Naive thymus-derived CD4-positive, alpha-beta T cell (primary cell): ENCODE data around the gene NUDT3. TPM values are rescaled to one million over a fixed set of nuclear protein-coding genes. Genes with fewer than 3 reads are reported as not detected.
"Not testable (repeated sequence)": the region's sequence is repeated elsewhere in the genome, so short reads cannot be mapped to it uniquely, and the experiment has no call there.

Source experiments
- ATAC-seq: fragments of 150-1000 bp; cut with Tn5 transposase; 2 replicates; pipeline ENCODE4 v1.10.0; 2021; ENCODE audit warnings: mild to moderate bottlenecking, moderate library complexity
- CTCF ChIA-PET: fragments of 350-600 bp; sonication (Branson Sonifier 250); formaldehyde crosslinking; loops from one replicate; lab custom pipeline; 2021; ENCODE audit warnings: antibody characterized with exemption; lab: Charles Lee
- POLR2A ChIA-PET: fragments of 350-600 bp; sonication (Branson Sonifier 250); formaldehyde crosslinking; loops from one replicate; lab custom pipeline; 2021; ENCODE audit warnings: antibody characterized with exemption, inconsistent platforms; lab: Charles Lee
- DNase-seq, 9 donors: peaks; one replicate each; pipeline versions ENCODE4 v3.0.0 to v3.0.0-alpha.2; 2020 to 2022; ENCODE audit warnings: mixed read lengths in 1 of 9
- H3K27ac ChIP-seq: one replicate; pipeline ENCODE4 v1.7.0; 2013; ENCODE audit warnings: mild to moderate bottlenecking, low read depth, low read length, moderate library complexity
- H3K27me3 ChIP-seq, 2 donors: one replicate each; pipeline ENCODE4 v1.7.0; 2013; ENCODE audit warnings: low read length in 2 of 2, mild to moderate bottlenecking in 2 of 2, moderate library complexity in 2 of 2; ENCODE audit not compliant: control insufficient read depth in 2 of 2, insufficient read depth in 2 of 2
- H3K36me3 ChIP-seq, 3 experiments: 1 replicate in 2 of 3; 2 replicates in 1 of 3; pipeline ENCODE4 v1.7.0; 2013; ENCODE audit warnings: low read length in 3 of 3, mild to moderate bottlenecking in 3 of 3, moderate library complexity in 1 of 3; ENCODE audit not compliant: insufficient read depth in 3 of 3, control insufficient read depth in 2 of 3
- H3K4me1 ChIP-seq, 2 donors: one replicate each; pipeline ENCODE4 v1.7.0; 2013; ENCODE audit warnings: low read length in 2 of 2, mild to moderate bottlenecking in 2 of 2, moderate library complexity in 1 of 2; ENCODE audit not compliant: control insufficient read depth in 2 of 2, insufficient read depth in 2 of 2
- H3K4me3 ChIP-seq: 2 replicates; pipeline ENCODE4 v1.7.0; 2013; ENCODE audit warnings: mild to moderate bottlenecking, low read length
- H3K9me3 ChIP-seq, 3 experiments: 1 replicate in 2 of 3; 2 replicates in 1 of 3; pipeline ENCODE4 v1.7.0; 2013; ENCODE audit warnings: low read length in 3 of 3; ENCODE audit not compliant: control insufficient read depth in 2 of 3
- H3K27ac Mint-ChIP-seq, 9 donors: one replicate each; pipeline ENCODE4 v1.8.0; 2020 to 2022; ENCODE audit warnings: mixed read lengths in 9 of 9, mild to moderate bottlenecking in 8 of 9, moderate library complexity in 5 of 9, inconsistent platforms in 2 of 9
- H3K27me3 Mint-ChIP-seq, 5 donors: one replicate each; pipeline ENCODE4 v1.8.0; 2021 to 2022; ENCODE audit warnings: mixed read lengths in 5 of 5, mild to moderate bottlenecking in 1 of 5
- H3K36me3 Mint-ChIP-seq, 5 donors: one replicate each; pipeline ENCODE4 v1.8.0; 2020 to 2022; ENCODE audit warnings: mixed read lengths in 5 of 5, mild to moderate bottlenecking in 3 of 5, inconsistent platforms in 1 of 5
- H3K4me1 Mint-ChIP-seq, 7 donors: one replicate each; pipeline ENCODE4 v1.8.0; 2020 to 2022; ENCODE audit warnings: mixed read lengths in 7 of 7, mild to moderate bottlenecking in 3 of 7, inconsistent platforms in 1 of 7
- H3K4me3 Mint-ChIP-seq, 10 donors: one replicate each; pipeline ENCODE4 v1.8.0; 2020 to 2022; ENCODE audit warnings: mild to moderate bottlenecking in 10 of 10, mixed read lengths in 10 of 10, moderate library complexity in 6 of 10, inconsistent platforms in 2 of 10
- H3K9me3 Mint-ChIP-seq, 11 donors: one replicate each; pipeline ENCODE4 v1.8.0; 2020 to 2022; ENCODE audit warnings: mixed read lengths in 11 of 11, mild to moderate bottlenecking in 4 of 11, inconsistent platforms in 1 of 11, moderate library complexity in 1 of 11
- intact Hi-C, 2 donors: fragments of 100-400 bp; cut with micrococcal nuclease; formaldehyde crosslinking; loops; one replicate each; pipeline ENCODE4 v1.15.1; 2023
- polyA plus RNA-seq, 2 donors: library from polyadenylated mRNA; unstranded; fragments of 300-500 nt; fragmentation: Illumina TruSeq; gene quantifications; one replicate each; pipeline ENCODE4 v1.2.3, GENCODE V29; 2021
- total RNA-seq, 6 experiments: library from RNA in 5 of 6; stranded (reverse) in 5 of 6; gene quantifications; 1 replicate in 5 of 6; 2 replicates in 1 of 6; pipeline ENCODE4 v1.2.3 and lab custom pipeline; 2021 to 2026

The NUDT3 gene
- total and polyA plus RNA-seq, 7 experiments from 2014 or later, result 10.4 to 29.7 (median 23.4) TPM

DNA sequence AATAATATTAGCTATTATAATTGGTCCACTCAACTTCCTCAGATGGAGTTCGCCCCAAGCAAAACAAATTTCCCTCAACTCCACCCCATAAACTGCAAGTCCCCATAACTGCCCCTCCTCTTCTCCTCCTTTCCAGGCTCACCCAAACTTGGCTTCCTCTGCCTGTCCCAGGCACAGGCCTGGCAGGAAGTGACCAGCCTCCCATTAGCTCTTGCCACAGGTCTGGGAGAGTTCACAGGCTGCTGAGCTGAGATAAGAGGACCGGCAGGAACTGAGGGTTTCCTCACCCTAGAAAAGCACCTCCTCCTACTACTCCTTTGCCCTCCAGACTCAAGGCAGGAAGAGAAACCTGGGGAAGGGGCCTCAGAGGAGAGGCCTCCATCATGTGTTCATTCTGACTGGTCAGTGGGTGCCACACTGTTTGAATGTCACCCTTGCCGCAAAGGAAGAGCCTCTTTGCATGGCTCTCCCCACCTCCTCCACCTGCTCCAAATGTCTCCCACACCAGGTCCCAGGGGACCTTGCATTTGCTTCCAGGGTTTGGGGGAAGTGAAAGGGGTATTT is 119.1 kb downstream of the NUDT3 start:
- Mint-ChIP-seq H3K36me3 (peaks cover 0 to 2% (median 0%) of the 10 kb centered on the region in 5 donors), H3K27ac (peak overlapping the region in 1 of 9 donors; percentile 20), H3K4me1 (peaks cover 0 to 17% (median 0%) of the 10 kb centered on the region in 7 donors), H3K4me3 (no peak overlapping the region), H3K27me3 (no peaks in the 10 kb centered on the region), H3K9me3 (no peaks in the 10 kb centered on the region)
- ATAC-seq, result peak; percentile 59
- ChIA-PET POLR2A (no interaction called here), CTCF (no interaction called here)
- no peaks in the 10 kb centered on the region for H3K9me3 ChIP-seq
- no peak for DNase-seq
- no peaks in the 10 kb centered on the region for H3K4me1 ChIP-seq
- no peak overlapping the region for H3K27ac ChIP-seq
- no peak overlapping the region for H3K4me3 ChIP-seq
- intact Hi-C loops, result no loop called here
- no peaks in the 10 kb centered on the region for H3K36me3 ChIP-seq
- no peaks in the 10 kb centered on the region for H3K27me3 ChIP-seq

DNA sequence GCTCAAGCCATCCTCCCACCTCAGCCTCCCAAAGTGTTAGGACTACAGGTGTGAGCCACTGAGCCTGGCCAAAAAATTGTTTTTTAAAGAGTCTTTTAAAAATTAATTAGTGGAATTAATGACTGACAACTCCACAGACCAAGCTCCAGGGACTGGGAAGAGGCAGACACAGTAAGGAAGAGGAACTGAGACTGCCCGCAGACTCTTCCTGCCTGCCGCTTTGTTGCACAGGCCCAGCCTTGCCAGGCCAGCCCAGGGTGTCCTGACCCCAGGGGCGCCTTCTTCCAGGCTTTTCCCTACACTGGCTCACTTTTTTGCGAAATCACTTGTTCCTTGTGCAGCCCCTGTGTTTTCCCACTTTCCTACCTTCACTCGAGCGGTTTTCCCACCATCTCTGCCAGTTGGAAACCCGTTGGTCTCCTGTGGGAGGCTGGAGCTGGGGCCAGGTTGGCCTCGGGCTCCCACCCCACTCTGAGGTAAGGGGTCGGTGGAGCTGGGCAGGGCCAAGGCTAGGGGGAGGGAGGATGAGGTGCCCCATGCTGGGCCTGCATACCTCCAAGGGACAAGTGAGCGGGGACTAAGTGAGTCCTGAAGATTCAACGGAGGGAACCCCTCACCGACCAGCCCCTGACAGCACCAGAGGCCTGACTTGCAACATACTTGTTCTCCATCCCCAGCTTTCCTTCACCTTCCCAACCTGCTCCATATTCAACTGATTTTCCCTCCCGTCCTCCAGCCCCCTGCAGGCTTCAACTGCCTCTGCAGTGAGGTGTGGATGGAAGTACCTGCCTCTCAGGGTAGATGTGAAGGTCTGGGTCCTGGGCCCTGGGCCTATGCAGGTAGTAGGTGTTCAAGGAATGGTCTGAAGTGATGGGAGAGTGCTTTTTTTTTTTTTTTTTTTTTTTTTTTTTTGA is 120.2 kb downstream of the NUDT3 start:
- ATAC-seq (peak; percentile 70), DNase-seq (no peak)
- ChIA-PET POLR2A (no interaction called here), CTCF (no interaction called here)
- intact Hi-C loops, result no loop called here
- no peak overlapping the region for H3K27ac Mint-ChIP-seq
- H3K4me3 ChIP-seq, result no peak overlapping the region
- peaks cover 0 to 12% (median 0%) of the 10 kb centered on the region in 7 donors for H3K4me1 Mint-ChIP-seq
- no peaks in the 10 kb centered on the region for H3K9me3 ChIP-seq
- H3K36me3 ChIP-seq, result no peaks in the 10 kb centered on the region
- no peak overlapping the region for H3K27ac ChIP-seq
- H3K4me3 Mint-ChIP-seq, result no peak overlapping the region
- no peaks in the 10 kb centered on the region for H3K27me3 Mint-ChIP-seq
- no peaks in the 10 kb centered on the region for H3K27me3 ChIP-seq
- no peaks in the 10 kb centered on the region for H3K36me3 Mint-ChIP-seq
- H3K4me1 ChIP-seq, result no peaks in the 10 kb centered on the region
- no peaks in the 10 kb centered on the region for H3K9me3 Mint-ChIP-seq

DNA sequence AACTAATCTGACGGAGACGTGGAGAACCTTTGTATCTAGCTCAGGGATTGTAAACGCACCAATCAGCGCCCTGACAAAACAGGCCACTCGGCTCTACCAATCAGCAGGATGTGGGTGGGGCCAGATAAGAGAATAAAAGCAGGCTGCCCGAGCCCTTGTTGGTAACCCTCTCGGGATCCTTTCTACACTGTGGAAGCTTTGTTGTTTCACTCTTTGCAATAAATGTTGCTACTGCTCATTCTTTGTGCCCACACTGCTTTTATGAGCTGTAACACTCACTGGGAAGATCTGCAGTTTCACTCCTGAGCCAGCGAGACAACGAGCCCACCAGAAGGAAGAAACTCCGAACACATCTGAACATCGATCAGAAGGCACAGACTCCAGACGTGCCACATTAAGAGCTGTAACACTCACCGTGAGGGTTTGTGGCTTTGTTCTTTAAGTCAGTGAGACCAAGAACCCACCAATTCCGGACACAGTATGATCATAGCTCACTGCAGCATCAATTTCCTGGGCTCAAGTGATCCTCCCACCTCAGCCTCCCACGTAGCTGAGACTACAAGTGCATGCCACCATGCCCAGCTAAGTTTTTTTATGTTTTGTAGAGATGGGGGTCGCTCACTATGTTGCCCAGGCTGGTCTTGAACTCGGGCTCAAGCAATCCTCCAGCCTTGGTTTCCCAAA is 122.7 kb downstream of the NUDT3 start:
- Mint-ChIP-seq H3K27ac (peak overlapping the region in 1 of 9 donors; percentile 78), H3K4me3 (peak overlapping the region in 2 of 10 donors; percentile 37 to 47)
- CTCF ChIA-PET, H3K9me3 Mint-ChIP-seq, H3K4me1 ChIP-seq, H3K27ac ChIP-seq, H3K27me3 ChIP-seq, ATAC-seq, intact Hi-C loops, H3K27me3 Mint-ChIP-seq, H3K9me3 ChIP-seq, H3K36me3 ChIP-seq, H3K4me3 ChIP-seq, DNase-seq, H3K4me1 Mint-ChIP-seq, POLR2A ChIA-PET, H3K36me3 Mint-ChIP-seq: not testable (repeated sequence)

DNA sequence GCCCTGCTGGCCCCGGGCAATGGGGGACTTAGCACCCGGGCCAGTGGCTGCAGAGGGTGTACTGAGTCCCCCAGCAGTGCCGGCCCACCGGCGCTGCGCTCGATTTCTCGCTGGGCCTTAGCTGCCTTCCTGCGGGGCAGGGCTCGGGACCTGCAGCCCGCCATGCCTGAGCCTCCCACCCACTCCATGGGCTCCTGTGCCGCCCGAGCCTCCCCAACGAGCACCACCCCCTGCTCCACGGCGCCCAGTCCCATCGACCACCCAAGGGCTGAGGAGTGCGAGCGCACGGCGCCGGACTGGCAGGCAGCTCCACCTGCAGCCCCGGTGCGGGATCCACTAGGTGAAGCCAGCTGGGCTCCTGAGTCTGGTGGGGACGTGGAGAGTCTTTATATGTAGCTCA is 123.3 kb downstream of the NUDT3 start:
- H3K4me3 Mint-ChIP-seq, DNase-seq, H3K36me3 ChIP-seq, H3K27ac ChIP-seq, CTCF ChIA-PET, H3K27me3 ChIP-seq, intact Hi-C loops, H3K4me3 ChIP-seq, H3K27ac Mint-ChIP-seq, H3K4me1 ChIP-seq, H3K9me3 ChIP-seq, POLR2A ChIA-PET, ATAC-seq, H3K36me3 Mint-ChIP-seq, H3K9me3 Mint-ChIP-seq, H3K4me1 Mint-ChIP-seq, H3K27me3 Mint-ChIP-seq: not testable (repeated sequence)

DNA sequence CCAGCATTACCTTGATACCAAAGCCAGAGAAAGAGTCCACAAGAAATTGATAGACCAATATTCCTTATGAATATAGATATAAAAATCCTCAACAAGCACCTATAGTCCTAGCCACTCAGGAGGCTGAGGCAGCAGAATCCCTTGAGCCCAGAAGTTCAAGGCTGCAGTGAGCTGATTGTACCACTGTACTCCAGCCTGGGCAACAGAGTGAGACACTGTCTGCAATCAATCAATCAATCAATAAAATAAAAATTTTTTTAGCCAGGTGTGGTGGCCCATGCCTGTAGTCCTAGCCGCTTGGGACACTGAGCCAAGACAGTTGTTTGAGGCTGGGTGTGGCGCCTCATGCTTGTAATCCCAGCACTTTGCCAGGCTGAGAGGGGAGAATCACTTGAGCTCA is 124.7 kb downstream of the NUDT3 start:
- Mint-ChIP-seq H3K27me3 (no peaks in the 10 kb centered on the region), H3K27ac (no peak overlapping the region), H3K4me3 (no peak overlapping the region), H3K36me3 (peaks cover 0 to 8% (median 4%) of the 10 kb centered on the region in 5 donors), H3K4me1 (no peaks in the 10 kb centered on the region), H3K9me3 (peaks cover 0 to 8% (median 2%) of the 10 kb centered on the region in 11 donors)
- Histone ChIP-seq H3K36me3 (no peaks in the 10 kb centered on the region), H3K4me3 (no peak overlapping the region), H3K9me3 (no peaks in the 10 kb centered on the region), H3K4me1 (no peaks in the 10 kb centered on the region), H3K27ac (no peak overlapping the region), H3K27me3 (no peaks in the 10 kb centered on the region)
- intact Hi-C loops, result no loop called here
- ATAC-seq, result no peak
- ChIA-PET POLR2A (no interaction called here), CTCF (no interaction called here)
- no peak for DNase-seq

DNA sequence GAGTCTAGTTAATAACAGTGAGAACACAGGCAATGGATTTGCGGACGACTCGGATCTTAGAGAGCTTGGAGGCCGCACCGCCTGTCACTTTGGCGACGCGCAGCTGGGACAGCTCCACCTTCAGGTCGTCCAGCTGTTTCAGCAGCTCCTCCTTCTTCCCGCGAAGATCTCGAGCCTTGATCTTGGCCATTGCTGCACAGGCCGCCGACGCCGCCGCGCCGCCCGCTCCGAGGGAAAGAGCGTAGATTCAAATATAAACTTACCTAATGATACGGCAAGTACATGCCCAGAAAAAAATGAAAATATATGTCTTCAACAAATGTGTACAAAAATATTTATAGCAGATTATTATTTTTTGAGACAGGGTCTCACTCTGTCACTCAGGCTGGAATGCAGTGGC is 129.0 kb downstream of the NUDT3 start:
- H3K27ac ChIP-seq, POLR2A ChIA-PET, ATAC-seq, H3K4me1 Mint-ChIP-seq, H3K4me3 Mint-ChIP-seq, H3K27me3 ChIP-seq, H3K36me3 ChIP-seq, intact Hi-C loops, CTCF ChIA-PET, H3K27ac Mint-ChIP-seq, H3K9me3 ChIP-seq, H3K4me3 ChIP-seq, DNase-seq, H3K27me3 Mint-ChIP-seq, H3K4me1 ChIP-seq: not testable (repeated sequence)
- peaks cover 0 to 11% (median 7%) of the 10 kb centered on the region in 5 donors for H3K36me3 Mint-ChIP-seq
- peaks cover 0 to 11% (median 2%) of the 10 kb centered on the region in 11 donors for H3K9me3 Mint-ChIP-seq
